ENCODE measurements around the gene MMP20.

GRCh38 chr11:102640946-102641345, 15.8 kb upstream of the MMP20 start:
- TF ChIP-seq FOXJ3 (CRISPR knock-in tag; IDR thresholded peaks at IDR 0.05; ENCODE audit: borderline replicate concordance): no peak
- TF ChIP-seq STAT6 (CRISPR knock-in tag; conservative IDR thresholded peaks at IDR 0.05; ENCODE audit: low read depth): no peak
- TF ChIP-seq CTCF (IDR thresholded peaks at IDR 0.05): no peak
- TF ChIP-seq ATF3 (CRISPR knock-in tag; conservative IDR thresholded peaks at IDR 0.05): no peak
- TF ChIP-seq MLX (CRISPR knock-in tag; IDR thresholded peaks at IDR 0.05): no peak
- TF ChIP-seq EMX1 (CRISPR knock-in tag; IDR thresholded peaks at IDR 0.05): no peak
- TF ChIP-seq PRDM15 (CRISPR knock-in tag; IDR thresholded peaks at IDR 0.05): no peak
- TF ChIP-seq ZNF121 (CRISPR knock-in tag; IDR thresholded peaks at IDR 0.05): no peak
- TF ChIP-seq AFF4 (CRISPR knock-in tag; IDR thresholded peaks at IDR 0.05; ENCODE audit: borderline replicate concordance): no peak
- TF ChIP-seq TP53 (CRISPR knock-in tag; IDR thresholded peaks at IDR 0.05): no peak
- TF ChIP-seq RELA (CRISPR knock-in tag; IDR thresholded peaks at IDR 0.05; ENCODE audit: borderline replicate concordance): no peak
